ENCODE measurements around the gene CDYL. TPM values are rescaled to one million over a fixed set of nuclear protein-coding genes. Genes with fewer than 3 reads are reported as not detected.

CDYL gene
- total RNA-seq, 1 donor = 48.4 TPM

- no peak overlapping the region for H3K4me3 ChIP-seq (ENCODE audit: low read depth, low read length)
- DNase-seq (ENCODE audit: low read depth) = no peak
- no peak for TF ChIP-seq CTCF (IDR thresholded peaks at IDR 0.05; ENCODE audit: insufficient read depth, low read length)
Measured at GRCh38 chr6:4923081-4923480, 146.9 kb downstream of the CDYL start.

GRCh38 chr6:4924661-4925271 is 148.6 kb downstream of the CDYL start:
- no peak overlapping the region for H3K4me3 ChIP-seq (ENCODE audit: low read depth, low read length)
- DNase-seq (ENCODE audit: low read depth) = no peak
- no peak for TF ChIP-seq CTCF (IDR thresholded peaks at IDR 0.05; ENCODE audit: insufficient read depth, low read length)

- H3K4me3 ChIP-seq (ENCODE audit: low read depth, low read length) = no peak overlapping the region
- TF ChIP-seq CTCF (IDR thresholded peaks at IDR 0.05; ENCODE audit: insufficient read depth, low read length) = no peak
- DNase-seq (ENCODE audit: low read depth) = no peak
Measured at GRCh38 chr6:4925580-4925979, 149.4 kb downstream of the CDYL start.

- DNase-seq (ENCODE audit: low read depth) = peak; percentile 51
- no peak overlapping the region for H3K4me3 ChIP-seq (ENCODE audit: low read depth, low read length)
- no peak for TF ChIP-seq CTCF (IDR thresholded peaks at IDR 0.05; ENCODE audit: insufficient read depth, low read length)
Measured at GRCh38 chr6:4928426-4928825, 152.2 kb downstream of the CDYL start.

GRCh38 chr6:4929097-4929718 is 153.0 kb downstream of the CDYL start:
- TF ChIP-seq CTCF (IDR thresholded peaks at IDR 0.05; ENCODE audit: insufficient read depth, low read length) = no peak
- DNase-seq (ENCODE audit: low read depth) = peak; percentile 47
- no peak overlapping the region for H3K4me3 ChIP-seq (ENCODE audit: low read depth, low read length)

- no peak for TF ChIP-seq CTCF (IDR thresholded peaks at IDR 0.05; ENCODE audit: insufficient read depth, low read length)
- H3K4me3 ChIP-seq (ENCODE audit: low read depth, low read length) = no peak overlapping the region
- DNase-seq (ENCODE audit: low read depth) = no peak
Measured at GRCh38 chr6:4930025-4930691, 154.0 kb downstream of the CDYL start.

Measured in fibroblast of the aortic adventitia (primary cell).